ENCODE data around the gene FN1.

FN1 gene

DNA sequence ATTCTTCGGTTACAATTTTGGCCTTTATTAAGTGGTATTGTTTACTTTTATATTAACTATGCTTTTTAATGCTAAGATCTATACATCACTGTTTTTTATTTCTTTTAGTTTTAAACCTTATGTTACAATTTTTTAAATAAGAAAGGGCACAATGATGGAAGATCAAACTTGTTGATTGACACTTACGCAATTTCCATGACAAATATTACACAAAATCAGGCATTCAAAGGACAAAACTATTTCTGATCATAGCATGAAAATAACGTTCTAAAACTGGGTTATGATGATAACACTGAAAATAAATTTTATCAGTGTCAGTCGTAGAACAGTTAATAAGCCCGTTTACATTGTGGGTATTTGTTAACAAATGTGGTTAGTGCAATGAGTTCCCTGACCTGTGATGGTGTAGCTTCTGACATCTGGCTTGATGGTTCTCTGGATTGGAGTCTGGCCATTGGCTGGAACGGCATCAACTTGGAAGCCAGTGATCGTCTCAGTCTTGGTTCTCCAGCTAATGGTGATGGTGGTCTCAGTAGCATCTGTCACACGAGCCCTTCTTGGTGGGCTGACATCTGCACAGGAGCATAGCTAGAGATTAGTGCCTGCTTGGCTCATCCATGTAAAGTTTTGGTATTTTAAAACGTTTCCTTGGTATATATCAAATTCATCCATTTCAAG is 59.6 kb downstream of the FN1 start:
- Histone ChIP-seq H3K9ac (no peak overlapping the region), H2AFZ (ENCODE audit: low read depth) (no peak overlapping the region), H3K4me1 (ENCODE audit: low read depth, poor library complexity, severe bottlenecking) (no peaks in the 10 kb centered on the region), H3K27me3 (ENCODE audit: insufficient read depth, low read depth) (no peaks in the 10 kb centered on the region), H3K27ac (no peak overlapping the region), H4K20me1 (ENCODE audit: insufficient read depth) (no peaks in the 10 kb centered on the region), H3K4me2 (no peak overlapping the region), H3K79me2 (ENCODE audit: insufficient read depth, low read depth) (no peaks in the 10 kb centered on the region), H3K4me3 (IDR thresholded peaks at IDR 0.05; ENCODE audit: insufficient read depth, low read depth, low read length) (no peak overlapping the region), H3K36me3 (ENCODE audit: insufficient read depth) (no peaks in the 10 kb centered on the region)
- TF ChIP-seq, protein P1, sequence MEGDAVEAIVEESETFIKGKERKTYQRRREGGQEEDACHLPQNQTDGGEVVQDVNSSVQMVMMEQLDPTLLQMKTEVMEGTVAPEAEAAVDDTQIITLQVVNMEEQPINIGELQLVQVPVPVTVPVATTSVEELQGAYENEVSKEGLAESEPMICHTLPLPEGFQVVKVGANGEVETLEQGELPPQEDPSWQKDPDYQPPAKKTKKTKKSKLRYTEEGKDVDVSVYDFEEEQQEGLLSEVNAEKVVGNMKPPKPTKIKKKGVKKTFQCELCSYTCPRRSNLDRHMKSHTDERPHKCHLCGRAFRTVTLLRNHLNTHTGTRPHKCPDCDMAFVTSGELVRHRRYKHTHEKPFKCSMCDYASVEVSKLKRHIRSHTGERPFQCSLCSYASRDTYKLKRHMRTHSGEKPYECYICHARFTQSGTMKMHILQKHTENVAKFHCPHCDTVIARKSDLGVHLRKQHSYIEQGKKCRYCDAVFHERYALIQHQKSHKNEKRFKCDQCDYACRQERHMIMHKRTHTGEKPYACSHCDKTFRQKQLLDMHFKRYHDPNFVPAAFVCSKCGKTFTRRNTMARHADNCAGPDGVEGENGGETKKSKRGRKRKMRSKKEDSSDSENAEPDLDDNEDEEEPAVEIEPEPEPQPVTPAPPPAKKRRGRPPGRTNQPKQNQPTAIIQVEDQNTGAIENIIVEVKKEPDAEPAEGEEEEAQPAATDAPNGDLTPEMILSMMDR (conservative IDR thresholded peaks at IDR 0.05; ENCODE audit: low read depth, low read length) = no peak

DNA sequence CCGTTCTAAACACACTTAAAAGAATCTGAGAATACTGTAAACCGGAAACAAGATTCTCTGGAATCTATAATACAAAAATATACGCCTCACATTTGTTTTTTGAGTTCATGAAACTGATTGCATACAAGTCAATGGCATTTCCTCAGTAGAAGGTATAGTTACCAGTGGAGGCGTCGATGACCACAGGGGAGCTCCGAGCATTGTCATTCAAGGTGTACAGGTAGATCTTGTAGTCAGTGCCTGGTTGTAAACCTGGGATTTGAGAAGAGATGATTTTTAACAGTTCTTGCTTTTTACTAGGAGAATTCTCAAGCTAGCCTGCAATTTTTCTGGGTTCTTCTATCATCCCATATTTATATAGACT is 60.4 kb downstream of the FN1 start:
- H3K79me2 ChIP-seq (ENCODE audit: insufficient read depth, low read depth) = no peaks in the 10 kb centered on the region
- H3K4me3 ChIP-seq (IDR thresholded peaks at IDR 0.05; ENCODE audit: insufficient read depth, low read depth, low read length) = no peak overlapping the region
- TF ChIP-seq, protein P1 (conservative IDR thresholded peaks at IDR 0.05; ENCODE audit: low read depth, low read length) = no peak
- H4K20me1 ChIP-seq (ENCODE audit: insufficient read depth) = no peaks in the 10 kb centered on the region
- H3K4me2 ChIP-seq = no peak overlapping the region
- H3K36me3 ChIP-seq (ENCODE audit: insufficient read depth) = no peaks in the 10 kb centered on the region
- no peak overlapping the region for H2AFZ ChIP-seq (ENCODE audit: low read depth)
- H3K27ac ChIP-seq = no peak overlapping the region
- no peaks in the 10 kb centered on the region for H3K4me1 ChIP-seq (ENCODE audit: low read depth, poor library complexity, severe bottlenecking)
- H3K9ac ChIP-seq = no peak overlapping the region
- no peaks in the 10 kb centered on the region for H3K27me3 ChIP-seq (ENCODE audit: insufficient read depth, low read depth)

DNA sequence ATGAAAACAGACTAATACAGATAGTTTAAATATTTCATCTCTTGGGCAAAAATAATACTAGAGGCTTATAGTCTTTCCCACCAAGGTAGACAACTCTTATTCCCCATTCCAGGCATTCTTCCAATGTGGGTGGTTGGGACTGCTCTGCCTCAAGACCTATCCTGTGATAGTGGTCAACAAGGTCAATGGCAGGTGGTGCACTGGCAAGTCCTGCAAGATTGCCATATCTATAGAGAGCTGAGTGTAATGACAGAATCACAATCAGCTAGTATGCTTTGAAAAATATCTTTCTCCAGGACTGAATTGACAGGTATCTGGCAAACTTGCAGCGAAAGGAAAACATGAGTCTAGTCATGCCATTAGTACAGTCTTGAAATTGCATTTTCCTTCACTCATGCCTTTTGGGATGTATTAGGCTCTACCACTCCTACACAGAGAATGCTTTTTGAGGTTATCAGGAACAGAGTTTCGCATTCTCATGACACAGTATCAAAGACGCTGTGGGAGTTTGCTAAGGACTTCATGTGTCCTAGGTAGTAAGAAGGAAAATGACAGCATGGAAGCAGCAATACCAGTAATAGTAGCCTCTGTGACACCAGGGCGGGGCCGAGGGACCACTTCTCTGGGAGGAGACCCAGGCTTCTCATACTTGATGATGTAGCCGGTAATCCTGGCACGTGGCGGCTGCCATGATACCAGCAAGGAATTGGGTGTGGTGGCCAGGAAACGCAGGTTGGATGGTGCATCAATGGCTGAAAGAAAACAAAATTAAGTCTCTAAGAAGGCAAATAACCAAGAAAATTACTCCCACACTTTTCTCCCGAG is 61.0 kb downstream of the FN1 start:
- H3K27me3 ChIP-seq (ENCODE audit: insufficient read depth, low read depth) = no peaks in the 10 kb centered on the region
- no peak overlapping the region for H3K4me3 ChIP-seq (IDR thresholded peaks at IDR 0.05; ENCODE audit: insufficient read depth, low read depth, low read length)
- TF ChIP-seq, protein P1 (conservative IDR thresholded peaks at IDR 0.05; ENCODE audit: low read depth, low read length) = no peak
- H3K79me2 ChIP-seq (ENCODE audit: insufficient read depth, low read depth) = no peaks in the 10 kb centered on the region
- no peaks in the 10 kb centered on the region for H3K4me1 ChIP-seq (ENCODE audit: low read depth, poor library complexity, severe bottlenecking)
- no peaks in the 10 kb centered on the region for H4K20me1 ChIP-seq (ENCODE audit: insufficient read depth)
- no peak overlapping the region for H3K4me2 ChIP-seq
- H3K36me3 ChIP-seq (ENCODE audit: insufficient read depth) = no peaks in the 10 kb centered on the region
- no peak overlapping the region for H2AFZ ChIP-seq (ENCODE audit: low read depth)
- no peak overlapping the region for H3K9ac ChIP-seq
- H3K27ac ChIP-seq = no peak overlapping the region

DNA sequence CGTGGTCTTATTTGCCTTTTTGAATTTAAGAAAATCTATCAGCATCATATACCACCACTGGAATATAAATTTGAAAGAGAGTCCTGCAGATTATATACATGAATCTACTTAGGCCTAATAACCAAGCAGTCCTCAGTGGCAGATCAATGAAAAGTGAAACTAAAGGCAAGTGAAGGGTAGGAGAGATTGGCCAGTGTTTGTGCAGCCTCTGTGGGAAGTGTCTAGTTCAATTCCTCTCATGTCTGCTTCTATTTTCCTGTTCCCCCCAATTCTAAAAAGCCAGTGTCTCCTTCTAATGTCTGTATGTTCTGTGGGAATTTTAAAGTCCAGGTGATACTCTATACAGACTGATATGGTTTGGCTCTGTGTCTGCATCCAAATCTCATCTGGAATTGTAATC is 61.9 kb downstream of the FN1 start:
- Histone ChIP-seq H3K4me3 (IDR thresholded peaks at IDR 0.05; ENCODE audit: insufficient read depth, low read depth, low read length) (no peak overlapping the region), H3K79me2 (ENCODE audit: insufficient read depth, low read depth) (no peaks in the 10 kb centered on the region), H3K4me2 (no peak overlapping the region), H4K20me1 (ENCODE audit: insufficient read depth) (no peaks in the 10 kb centered on the region), H3K9ac (no peak overlapping the region), H3K4me1 (ENCODE audit: low read depth, poor library complexity, severe bottlenecking) (no peaks in the 10 kb centered on the region), H3K27me3 (ENCODE audit: insufficient read depth, low read depth) (no peaks in the 10 kb centered on the region), H3K36me3 (ENCODE audit: insufficient read depth) (no peaks in the 10 kb centered on the region), H2AFZ (ENCODE audit: low read depth) (no peak overlapping the region), H3K27ac (no peak overlapping the region)
- TF ChIP-seq, protein P1 (conservative IDR thresholded peaks at IDR 0.05; ENCODE audit: low read depth, low read length) = no peak
